IMR-90 (cell line): ENCODE data around the gene S100B.

Experiments used
- BHLHE40 ChIP-seq: fragments of 150-350 bp; IDR thresholded peaks from 2 replicates; pipeline ENCODE4 v1.6.1; 2016; ENCODE audit warnings: mild to moderate bottlenecking, low read depth, low read length
- CEBPB ChIP-seq: IDR thresholded peaks from 2 replicates; pipeline ENCODE4 v1.6.1; 2012; ENCODE audit warnings: low read depth, low read length, improper control_type of control experiment
- CHD1 ChIP-seq: IDR thresholded peaks from 2 replicates; pipeline ENCODE4 v1.6.1; 2012; ENCODE audit warnings: low read depth, low read length, improper control_type of control experiment
- CTCF ChIP-seq: conservative IDR thresholded peaks from 2 replicates; pipeline ENCODE4 v1.5.1; 2012; ENCODE audit warnings: mild to moderate bottlenecking, low read depth, low read length, improper control_type of control experiment
- ELK1 ChIP-seq: fragments of 150-350 bp; IDR thresholded peaks from 2 replicates; pipeline ENCODE4 v1.6.1; 2016; ENCODE audit warnings: low read depth, mild to moderate bottlenecking, low read length, moderate library complexity, borderline replicate concordance
- MAFK ChIP-seq: IDR thresholded peaks from 2 replicates; pipeline ENCODE4 v1.6.1; 2012; ENCODE audit warnings: low read depth, low read length, improper control_type of control experiment
- NFE2L2 ChIP-seq: fragments of 150-350 bp; IDR thresholded peaks from 2 replicates; pipeline ENCODE4 v1.6.1; 2016; ENCODE audit warnings: low read depth, mild to moderate bottlenecking, low read length
- POLR2A ChIP-seq: IDR thresholded peaks from 2 replicates; pipeline ENCODE4 v1.6.1; 2012; ENCODE audit warnings: mild to moderate bottlenecking, low read depth, low read length
- RAD21 ChIP-seq: IDR thresholded peaks from 2 replicates; pipeline ENCODE4 v1.6.1; 2012; ENCODE audit warnings: low read length, improper control_type of control experiment
- RFX5 ChIP-seq: IDR thresholded peaks from 2 replicates; pipeline ENCODE4 v1.8.0; 2012; ENCODE audit warnings: low read depth, mild to moderate bottlenecking, low read length, moderate library complexity
- SMC3 ChIP-seq: fragments of 150-350 bp; IDR thresholded peaks from 2 replicates; pipeline ENCODE4 v1.6.1; 2016; ENCODE audit warnings: low read depth, mild to moderate bottlenecking, antibody characterized with exemption, low read length, moderate library complexity
- USF2 ChIP-seq: fragments of 150-350 bp; IDR thresholded peaks from 2 replicates; pipeline ENCODE4 v1.6.1; 2017; ENCODE audit warnings: mild to moderate bottlenecking, antibody characterized with exemption, low read length, low read depth

- TF ChIP-seq BHLHE40 (no peak), CTCF (no peak), RFX5 (no peak), NFE2L2 (no peak), USF2 (no peak), ELK1 (no peak), POLR2A (no peak), CEBPB (no peak), RAD21 (no peak), CHD1 (no peak), SMC3 (no peak), MAFK (no peak)
Measured at GRCh38 chr21:46626975-46627501, 22.2 kb upstream of the S100B start.
